ENCODE measurements around the gene OR2Z1. TPM values are rescaled to one million over a fixed set of nuclear protein-coding genes. Genes with fewer than 3 reads are reported as not detected.

Gene OR2Z1
- total RNA-seq (2022) (not detected in 2 replicates), Bru-seq, nascent RNA (not detected), BruChase-seq, experiment 1, labeled RNA remaining after a 2-hour chase (not detected), BruChase-seq, experiment 2, labeled RNA remaining after a 6-hour chase (not detected)
- long read RNA-seq = 0 reads

DNA sequence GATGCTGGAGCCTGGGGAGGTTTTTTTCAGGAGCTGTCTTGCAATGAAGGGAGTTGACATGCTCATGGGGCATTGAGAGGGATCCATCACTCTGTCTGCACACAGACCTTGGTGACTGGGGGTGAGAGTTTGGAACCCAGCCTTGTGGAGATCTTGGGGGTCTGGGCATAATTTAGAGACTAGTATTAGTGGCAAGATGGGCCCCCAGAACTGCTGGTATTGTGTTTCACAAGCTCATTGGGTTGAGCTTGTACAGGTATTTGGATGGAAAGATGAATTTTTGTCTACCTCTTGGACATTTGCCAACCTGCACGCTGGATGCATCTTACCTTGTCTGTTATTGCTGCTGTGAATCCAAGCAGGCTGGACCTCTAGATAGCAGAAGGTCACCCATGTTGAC is at the start of gene OR2Z1:
TSS of gene OR2Z1 (plus strand) at position 301 of the 400 bp plus-strand sequence. CDS start 9,395 bp downstream, outside the sequence.
- Mint-ChIP-seq H3K4me3 (ENCODE audit: unreplicated experiment) (no peak within 1 kb of the TSS), H3K36me3 (ENCODE audit: insufficient read depth, unreplicated experiment) (no peaks in the 10 kb centered on the region), H3K27me3 (ENCODE audit: insufficient read depth, unreplicated experiment) (peaks cover 10% of the 10 kb centered on the region), H3K9me3 (ENCODE audit: unreplicated experiment) (peaks cover 6% of the 10 kb centered on the region), H3K27ac (ENCODE audit: unreplicated experiment) (no peak within 1 kb of the TSS), H3K4me1 (ENCODE audit: low read depth, unreplicated experiment) (no peaks in the 10 kb centered on the region)
- ChIA-PET POLR2A (no interaction called here), CTCF (no interaction called here)
- intact Hi-C loops (cut with micrococcal nuclease; ENCODE audit: unreplicated experiment) = no loop called here
- no peak for DNase-seq
- no peaks in the 10 kb centered on the region for H3K4me1 ChIP-seq
- TF ChIP-seq, protein P1, sequence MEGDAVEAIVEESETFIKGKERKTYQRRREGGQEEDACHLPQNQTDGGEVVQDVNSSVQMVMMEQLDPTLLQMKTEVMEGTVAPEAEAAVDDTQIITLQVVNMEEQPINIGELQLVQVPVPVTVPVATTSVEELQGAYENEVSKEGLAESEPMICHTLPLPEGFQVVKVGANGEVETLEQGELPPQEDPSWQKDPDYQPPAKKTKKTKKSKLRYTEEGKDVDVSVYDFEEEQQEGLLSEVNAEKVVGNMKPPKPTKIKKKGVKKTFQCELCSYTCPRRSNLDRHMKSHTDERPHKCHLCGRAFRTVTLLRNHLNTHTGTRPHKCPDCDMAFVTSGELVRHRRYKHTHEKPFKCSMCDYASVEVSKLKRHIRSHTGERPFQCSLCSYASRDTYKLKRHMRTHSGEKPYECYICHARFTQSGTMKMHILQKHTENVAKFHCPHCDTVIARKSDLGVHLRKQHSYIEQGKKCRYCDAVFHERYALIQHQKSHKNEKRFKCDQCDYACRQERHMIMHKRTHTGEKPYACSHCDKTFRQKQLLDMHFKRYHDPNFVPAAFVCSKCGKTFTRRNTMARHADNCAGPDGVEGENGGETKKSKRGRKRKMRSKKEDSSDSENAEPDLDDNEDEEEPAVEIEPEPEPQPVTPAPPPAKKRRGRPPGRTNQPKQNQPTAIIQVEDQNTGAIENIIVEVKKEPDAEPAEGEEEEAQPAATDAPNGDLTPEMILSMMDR (IDR thresholded peaks at IDR 0.05; ENCODE audit: insufficient read depth in 1 of 2, low read depth in 1 of 2, low read length in 1 of 2, severe bottlenecking in 1 of 2, unreplicated experiment in 1 of 2) = no peak
- H3K4me3 ChIP-seq (ENCODE audit: low read depth, low read length) = no peak within 1 kb of the TSS
- H3K27me3 ChIP-seq (replicated peaks; ENCODE audit: control insufficient read depth, insufficient read depth, low read length) = no peaks in the 10 kb centered on the region
- no peaks in the 10 kb centered on the region for H3K9me3 ChIP-seq
- no TSS peak for BruUV-seq (replicated peaks)
- H3K36me3 ChIP-seq (ENCODE audit: control insufficient read depth, insufficient read depth, low read length) = no peaks in the 10 kb centered on the region

- DNase-seq = no peak
- ChIA-PET CTCF (interaction anchor here (0.6 kb wide), 1 partner anchor 55 kb away, joined by 3 read pairs; no protein-coding TSS in a partner anchor), POLR2A (no interaction called here)
- intact Hi-C loops (cut with micrococcal nuclease; ENCODE audit: unreplicated experiment) = no loop called here
- H3K4me3 Mint-ChIP-seq (ENCODE audit: unreplicated experiment) = no peak overlapping the region
- Histone ChIP-seq H3K4me3 (ENCODE audit: low read depth, low read length) (no peak overlapping the region), H3K4me1 (no peaks in the 10 kb centered on the region), H3K9me3 (no peaks in the 10 kb centered on the region), H3K36me3 (ENCODE audit: control insufficient read depth, insufficient read depth, low read length) (no peaks in the 10 kb centered on the region), H3K27me3 (replicated peaks; ENCODE audit: control insufficient read depth, insufficient read depth, low read length) (no peaks in the 10 kb centered on the region)
- BruUV-seq (replicated peaks) = no TSS peak
- TF ChIP-seq, protein P1 (IDR thresholded peaks at IDR 0.05; ENCODE audit: insufficient read depth in 1 of 2, low read depth in 1 of 2, low read length in 1 of 2, severe bottlenecking in 1 of 2, unreplicated experiment in 1 of 2) = no peak
- H3K36me3 Mint-ChIP-seq (ENCODE audit: insufficient read depth, unreplicated experiment) = no peaks in the 10 kb centered on the region
- H3K27ac Mint-ChIP-seq (ENCODE audit: unreplicated experiment) = no peak overlapping the region
- peaks cover 10% of the 10 kb centered on the region for H3K27me3 Mint-ChIP-seq (ENCODE audit: insufficient read depth, unreplicated experiment)
- H3K9me3 Mint-ChIP-seq (ENCODE audit: unreplicated experiment) = peaks cover 21% of the 10 kb centered on the region
- H3K4me1 Mint-ChIP-seq (ENCODE audit: low read depth, unreplicated experiment) = no peaks in the 10 kb centered on the region
These were observed 48.0 kb upstream of the OR2Z1 start for GRCh38 chr19:8673276-8673891.

- intact Hi-C loops (cut with micrococcal nuclease; ENCODE audit: unreplicated experiment) = no loop called here
- BruUV-seq (replicated peaks) = no TSS peak
- Mint-ChIP-seq H3K4me1 (ENCODE audit: low read depth, unreplicated experiment) (no peaks in the 10 kb centered on the region), H3K4me3 (ENCODE audit: unreplicated experiment) (no peak overlapping the region), H3K36me3 (ENCODE audit: insufficient read depth, unreplicated experiment) (no peaks in the 10 kb centered on the region), H3K9me3 (ENCODE audit: unreplicated experiment) (peaks cover 26% of the 10 kb centered on the region), H3K27me3 (ENCODE audit: insufficient read depth, unreplicated experiment) (peaks cover 12% of the 10 kb centered on the region), H3K27ac (ENCODE audit: unreplicated experiment) (no peak overlapping the region)
- H3K4me1 ChIP-seq = no peaks in the 10 kb centered on the region
- CTCF ChIA-PET = no interaction called here
- POLR2A ChIA-PET = no interaction called here
- H3K4me3 ChIP-seq (ENCODE audit: low read depth, low read length) = no peak overlapping the region
- TF ChIP-seq, protein P1 (IDR thresholded peaks at IDR 0.05; ENCODE audit: insufficient read depth in 1 of 2, low read depth in 1 of 2, low read length in 1 of 2, severe bottlenecking in 1 of 2, unreplicated experiment in 1 of 2) = no peak
- H3K36me3 ChIP-seq (ENCODE audit: control insufficient read depth, insufficient read depth, low read length) = no peaks in the 10 kb centered on the region
- DNase-seq = no peak
- no peaks in the 10 kb centered on the region for H3K9me3 ChIP-seq
- no peaks in the 10 kb centered on the region for H3K27me3 ChIP-seq (replicated peaks; ENCODE audit: control insufficient read depth, insufficient read depth, low read length)
These were observed 46.4 kb upstream of the OR2Z1 start for GRCh38 chr19:8675066-8675465.
